HepG2 (cell line): Measurements from ENCODE around the gene WNK4. TPM values are rescaled to one million over a fixed set of nuclear protein-coding genes. Genes with fewer than 3 reads are reported as not detected.

Source experiments
- ZNF431 ChIP-seq: sonication (generic); formaldehyde crosslinking; IDR thresholded peaks from 2 replicates; pipeline ENCODE4 v1.9.0; 2022; ENCODE audit warnings: missing genetic modification reagents, low read depth, mild to moderate bottlenecking, borderline replicate concordance
- polyA plus RNA-seq, 8 experiments: library from polyadenylated mRNA; depleted of rRNA in 3 of 8; stranded (reverse) in 7 of 8; unstranded in 1 of 8; fragments of >200 nt; fragmentation: Illumina TruSeq in 4 of 8; extraction: Trizol in 4 of 8; gene quantifications; 2 replicates each; pipeline versions ENCODE4 v1.2.1 to v1.2.3, GENCODE V29; 2011 to 2016; ENCODE audit warnings: low read depth in 4 of 8, missing spikeins in 1 of 8, mixed read lengths in 1 of 8; ENCODE audit not compliant: insufficient read depth in 1 of 8
- total RNA-seq, 5 experiments: library from RNA; depleted of rRNA; stranded (reverse); fragments of >200 nt; fragmentation: Illumina TruSeq; extraction: Trizol; gene quantifications; 2 replicates each; pipeline ENCODE4 v1.2.3, GENCODE V29; 2016; ENCODE audit warnings: low read depth in 1 of 5
- TF ChIP-seq, protein P1 (sequence below), 2 experiments: sonication (generic) in 1 of 2; formaldehyde crosslinking in 1 of 2; IDR thresholded peaks; 2 replicates each; pipeline versions ENCODE4 v1.5.1 to v1.6.1; 2011 to 2020; ENCODE audit warnings: borderline replicate concordance in 1 of 2, low read depth in 1 of 2, low read length in 1 of 2, mild to moderate bottlenecking in 1 of 2, missing genetic modification reagents in 1 of 2, moderate library complexity in 1 of 2
- TF ChIP-seq, protein P2 (sequence below): fragments of 450-650 bp; IDR thresholded peaks from 2 replicates; pipeline ENCODE4 v1.6.1; 2017; ENCODE audit warnings: mild to moderate bottlenecking
- TF ChIP-seq, protein P3 (sequence below): sonication (generic); formaldehyde crosslinking; IDR thresholded peaks from 2 replicates; pipeline ENCODE4 v1.8.0; 2022; ENCODE audit warnings: mild to moderate bottlenecking, missing genetic modification reagents, moderate library complexity

The WNK4 gene
- total and polyA plus RNA-seq, 2 of the 13 experiments (the other 11 are each of a cell fraction or from before 2014, with no cell fraction given) = 2.7 to 13.7 TPM

DNA sequence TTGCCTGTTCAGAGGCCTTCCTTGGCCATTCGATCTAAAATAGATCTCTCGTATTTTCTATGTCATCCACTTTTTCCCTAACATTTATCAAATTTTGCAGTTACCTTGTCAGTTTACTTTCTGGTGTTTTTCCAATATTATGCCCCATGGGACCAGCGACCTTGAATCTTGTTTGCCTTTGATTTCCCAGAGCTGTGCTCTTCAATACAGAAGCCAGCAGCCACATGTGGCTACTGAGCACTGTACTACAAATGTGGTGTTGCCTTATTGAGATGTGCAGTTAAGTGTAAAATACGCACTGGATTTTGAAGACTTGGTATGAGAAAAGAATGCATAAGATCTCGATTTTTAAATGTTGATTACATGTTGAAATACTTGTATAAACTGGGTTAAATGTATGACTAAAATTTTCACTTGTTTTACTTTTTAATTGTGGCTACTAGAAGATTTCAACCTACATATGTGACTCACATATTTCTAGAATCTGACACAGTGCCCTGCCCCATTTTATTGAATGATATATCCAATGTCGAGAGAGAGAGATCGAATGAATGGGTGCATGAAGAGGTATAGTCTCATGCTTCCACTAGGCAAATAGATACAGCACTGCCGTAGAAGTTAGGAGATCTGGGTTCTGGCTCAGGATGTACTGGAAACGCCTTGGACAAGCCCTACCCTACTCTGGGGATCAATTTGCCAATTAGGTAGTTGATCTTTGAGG lies 52.0 kb downstream of the WNK4 start (continued):
- TF ChIP-seq, protein P1, sequence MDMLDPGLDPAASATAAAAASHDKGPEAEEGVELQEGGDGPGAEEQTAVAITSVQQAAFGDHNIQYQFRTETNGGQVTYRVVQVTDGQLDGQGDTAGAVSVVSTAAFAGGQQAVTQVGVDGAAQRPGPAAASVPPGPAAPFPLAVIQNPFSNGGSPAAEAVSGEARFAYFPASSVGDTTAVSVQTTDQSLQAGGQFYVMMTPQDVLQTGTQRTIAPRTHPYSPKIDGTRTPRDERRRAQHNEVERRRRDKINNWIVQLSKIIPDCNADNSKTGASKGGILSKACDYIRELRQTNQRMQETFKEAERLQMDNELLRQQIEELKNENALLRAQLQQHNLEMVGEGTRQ (IDR thresholded peaks at IDR 0.05; ENCODE audit: low read depth, low read length) = 0 out of 2 replicates have a peak, but pooled peaks have one; percentile 10
- TF ChIP-seq, protein P1 (CRISPR knock-in tag; IDR thresholded peaks at IDR 0.05; ENCODE audit: borderline replicate concordance) = no peak
- TF ChIP-seq, protein P2, sequence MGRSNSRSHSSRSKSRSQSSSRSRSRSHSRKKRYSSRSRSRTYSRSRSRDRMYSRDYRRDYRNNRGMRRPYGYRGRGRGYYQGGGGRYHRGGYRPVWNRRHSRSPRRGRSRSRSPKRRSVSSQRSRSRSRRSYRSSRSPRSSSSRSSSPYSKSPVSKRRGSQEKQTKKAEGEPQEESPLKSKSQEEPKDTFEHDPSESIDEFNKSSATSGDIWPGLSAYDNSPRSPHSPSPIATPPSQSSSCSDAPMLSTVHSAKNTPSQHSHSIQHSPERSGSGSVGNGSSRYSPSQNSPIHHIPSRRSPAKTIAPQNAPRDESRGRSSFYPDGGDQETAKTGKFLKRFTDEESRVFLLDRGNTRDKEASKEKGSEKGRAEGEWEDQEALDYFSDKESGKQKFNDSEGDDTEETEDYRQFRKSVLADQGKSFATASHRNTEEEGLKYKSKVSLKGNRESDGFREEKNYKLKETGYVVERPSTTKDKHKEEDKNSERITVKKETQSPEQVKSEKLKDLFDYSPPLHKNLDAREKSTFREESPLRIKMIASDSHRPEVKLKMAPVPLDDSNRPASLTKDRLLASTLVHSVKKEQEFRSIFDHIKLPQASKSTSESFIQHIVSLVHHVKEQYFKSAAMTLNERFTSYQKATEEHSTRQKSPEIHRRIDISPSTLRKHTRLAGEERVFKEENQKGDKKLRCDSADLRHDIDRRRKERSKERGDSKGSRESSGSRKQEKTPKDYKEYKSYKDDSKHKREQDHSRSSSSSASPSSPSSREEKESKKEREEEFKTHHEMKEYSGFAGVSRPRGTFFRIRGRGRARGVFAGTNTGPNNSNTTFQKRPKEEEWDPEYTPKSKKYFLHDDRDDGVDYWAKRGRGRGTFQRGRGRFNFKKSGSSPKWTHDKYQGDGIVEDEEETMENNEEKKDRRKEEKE = no peak
- TF ChIP-seq, protein P3, sequence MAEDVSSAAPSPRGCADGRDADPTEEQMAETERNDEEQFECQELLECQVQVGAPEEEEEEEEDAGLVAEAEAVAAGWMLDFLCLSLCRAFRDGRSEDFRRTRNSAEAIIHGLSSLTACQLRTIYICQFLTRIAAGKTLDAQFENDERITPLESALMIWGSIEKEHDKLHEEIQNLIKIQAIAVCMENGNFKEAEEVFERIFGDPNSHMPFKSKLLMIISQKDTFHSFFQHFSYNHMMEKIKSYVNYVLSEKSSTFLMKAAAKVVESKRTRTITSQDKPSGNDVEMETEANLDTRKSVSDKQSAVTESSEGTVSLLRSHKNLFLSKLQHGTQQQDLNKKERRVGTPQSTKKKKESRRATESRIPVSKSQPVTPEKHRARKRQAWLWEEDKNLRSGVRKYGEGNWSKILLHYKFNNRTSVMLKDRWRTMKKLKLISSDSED (CRISPR knock-in tag) = 0 out of 2 replicates have a peak, but pooled peaks have one; percentile 11
- TF ChIP-seq ZNF431 (CRISPR knock-in tag) = no peak
- TF ChIP-seq, all 625 proteins: peak for 89
